BLaER1 treated with 17β-estradiol and CSF1 and Interleukin-3, amounts not matched to agents 10 nM and 100 nM (cell line): Measurements from ENCODE around the gene CLRN1.

Source experiments
- H3K27ac ChIP-seq, 11 experiments: shearing (Covaris generic); formaldehyde crosslinking; 2 replicates each; pipeline ENCODE4 v1.8.1; 2022
- H3K27me3 ChIP-seq, 11 experiments: shearing (Covaris generic); formaldehyde crosslinking; 2 replicates each; pipeline ENCODE4 v1.8.1; 2022
- H3K36me3 ChIP-seq, 11 experiments: shearing (Covaris generic); formaldehyde crosslinking; 2 replicates each; pipeline ENCODE4 v1.8.1; 2022
- H3K4me1 ChIP-seq, 10 experiments: shearing (Covaris generic); formaldehyde crosslinking; 2 replicates each; pipeline ENCODE4 v1.8.1; 2022
- H3K4me2 ChIP-seq, 11 experiments: shearing (Covaris generic); formaldehyde crosslinking; 2 replicates each; pipeline ENCODE4 v1.8.1; 2022
- H3K4me3 ChIP-seq, 10 experiments: shearing (Covaris generic); formaldehyde crosslinking; 2 replicates each; pipeline ENCODE4 v1.8.1; 2022
- H3K9ac ChIP-seq, 11 experiments: shearing (Covaris generic); formaldehyde crosslinking; 2 replicates each; pipeline ENCODE4 v1.8.1; 2022
- H3K9me3 ChIP-seq, 11 experiments: shearing (Covaris generic); formaldehyde crosslinking; replicated peaks in 1 of 11; 2 replicates each; pipeline ENCODE4 v1.8.1; 2022
- H4K20me1 ChIP-seq, 11 experiments: shearing (Covaris generic); formaldehyde crosslinking; 2 replicates each; pipeline ENCODE4 v1.8.1; 2022
- Cebpa-rat ChIP-seq, 11 experiments: shearing (Covaris generic); IDR thresholded peaks; 2 replicates each; pipeline ENCODE4 v1.8.1; 2022

The CLRN1 gene

GRCh38 chr3:150876611-150877265 lies 95.8 kb downstream of the CLRN1 start:
- TF ChIP-seq Cebpa-rat (IDR thresholded peaks at IDR 0.05) = no peak
- no peaks in the 10 kb centered on the region for H3K36me3 ChIP-seq
- no peak overlapping the region for H3K27ac ChIP-seq
- H3K27me3 ChIP-seq = no peaks in the 10 kb centered on the region
- H3K9ac ChIP-seq = no peak overlapping the region
- H3K4me1 ChIP-seq = peaks cover 0 to 7% (median 0%) of the 10 kb centered on the region in 10 experiments; a peak in 3 of 20 replicates
- H4K20me1 ChIP-seq = no peaks in the 10 kb centered on the region
- H3K4me2 ChIP-seq = no peak overlapping the region
- H3K4me3 ChIP-seq = no peak overlapping the region
- no peaks in the 10 kb centered on the region for H3K9me3 ChIP-seq
